Subcutaneous abdominal adipose tissue (tissue), 5 donors: ENCODE data around the gene PLBD2.
A peak's percentile ranks its signal among the peaks of the same experiment; 100 is the strongest.

Experiments used
- H3K27ac ChIP-seq: one replicate; pipeline ENCODE4 v1.7.0; 2013; ENCODE audit warnings: low read depth, mild to moderate bottlenecking, inconsistent platforms, low read length, moderate library complexity
- H3K27me3 ChIP-seq, 5 donors: one replicate each; pipeline ENCODE4 v1.7.0; 2013; ENCODE audit warnings: low read length in 5 of 5, inconsistent platforms in 1 of 5; ENCODE audit not compliant: control insufficient read depth in 5 of 5, insufficient read depth in 4 of 5
- H3K36me3 ChIP-seq, 5 donors: one replicate each; pipeline ENCODE4 v1.7.0; 2013; ENCODE audit warnings: low read length in 5 of 5; ENCODE audit not compliant: control insufficient read depth in 5 of 5, insufficient read depth in 5 of 5
- H3K4me1 ChIP-seq, 5 donors: one replicate each; pipeline ENCODE4 v1.7.0; 2013; ENCODE audit warnings: low read length in 5 of 5, mild to moderate bottlenecking in 3 of 5, moderate library complexity in 1 of 5; ENCODE audit not compliant: control insufficient read depth in 5 of 5, insufficient read depth in 5 of 5
- H3K4me3 ChIP-seq, 5 donors: one replicate each; pipeline ENCODE4 v1.7.0; 2013; ENCODE audit warnings: low read length in 5 of 5, low read depth in 1 of 5
- H3K9ac ChIP-seq, 5 donors: one replicate each; pipeline ENCODE4 v1.7.0; 2013; ENCODE audit warnings: low read length in 5 of 5, mild to moderate bottlenecking in 4 of 5, moderate library complexity in 3 of 5
- H3K9me3 ChIP-seq, 5 donors: one replicate each; pipeline ENCODE4 v1.7.0; 2013; ENCODE audit warnings: low read length in 5 of 5; ENCODE audit not compliant: control insufficient read depth in 5 of 5
- donor health status: healthy.
- donor health status: healthy.
- donor health status: healthy.
- donor health status: healthy.
- donor health status: healthy.

Gene PLBD2

DNA sequence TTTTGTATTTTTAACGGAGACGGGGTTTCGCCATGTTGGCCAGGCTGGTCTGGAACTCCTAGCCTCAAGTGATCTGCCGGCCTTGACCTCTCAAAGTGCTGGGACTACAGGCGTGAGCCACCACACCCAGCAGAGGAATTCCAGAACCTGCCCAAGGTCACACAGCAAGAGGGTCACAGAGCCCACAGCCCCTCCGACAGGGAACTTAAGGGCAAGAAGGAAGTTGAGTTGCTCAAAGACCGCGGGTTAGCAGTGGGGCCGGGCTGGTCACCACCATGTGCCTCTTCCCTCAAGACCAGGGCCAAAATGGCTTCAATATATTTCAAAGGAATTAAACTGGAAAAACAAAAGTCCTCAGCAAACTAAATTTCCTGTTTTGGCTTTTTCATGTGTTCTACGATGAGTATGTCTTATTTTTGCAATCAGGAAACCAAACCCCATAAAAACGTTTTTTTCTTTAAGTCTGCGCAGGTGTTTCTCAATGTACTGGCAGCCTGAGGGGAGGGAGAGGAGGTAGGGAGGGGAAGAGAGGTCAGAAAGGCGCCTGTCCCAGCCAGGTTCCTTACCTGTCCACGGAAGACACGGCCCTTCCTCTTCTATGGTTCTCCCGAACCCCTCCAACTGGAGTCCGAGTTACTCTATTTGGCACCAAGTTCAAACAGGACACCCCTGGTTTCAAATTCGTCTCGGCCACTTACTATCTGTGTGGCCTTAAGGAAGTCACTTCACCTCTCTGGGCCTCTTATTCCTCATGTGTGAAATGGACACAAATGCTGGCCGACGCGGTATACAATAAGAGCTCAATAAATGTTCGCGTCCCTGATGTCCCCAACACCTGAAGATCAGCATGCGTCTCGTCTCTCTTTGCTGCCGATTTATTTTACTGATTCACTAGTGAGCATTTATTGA lies 24.3 kb upstream of the PLBD2 start:
- peak overlapping the region; percentile 84 to 95 (median 87) for H3K4me3 ChIP-seq
- no peaks in the 10 kb centered on the region for H3K27me3 ChIP-seq
- peaks cover 2 to 42% (median 29%) of the 10 kb centered on the region in 5 donors for H3K4me1 ChIP-seq
- H3K9ac ChIP-seq = peak overlapping the region; percentile 84 to 92 (median 84)
- peak overlapping the region; percentile 67 for H3K27ac ChIP-seq
- peaks cover 0 to 36% (median 17%) of the 10 kb centered on the region in 5 donors for H3K36me3 ChIP-seq
- H3K9me3 ChIP-seq = no peaks in the 10 kb centered on the region

DNA sequence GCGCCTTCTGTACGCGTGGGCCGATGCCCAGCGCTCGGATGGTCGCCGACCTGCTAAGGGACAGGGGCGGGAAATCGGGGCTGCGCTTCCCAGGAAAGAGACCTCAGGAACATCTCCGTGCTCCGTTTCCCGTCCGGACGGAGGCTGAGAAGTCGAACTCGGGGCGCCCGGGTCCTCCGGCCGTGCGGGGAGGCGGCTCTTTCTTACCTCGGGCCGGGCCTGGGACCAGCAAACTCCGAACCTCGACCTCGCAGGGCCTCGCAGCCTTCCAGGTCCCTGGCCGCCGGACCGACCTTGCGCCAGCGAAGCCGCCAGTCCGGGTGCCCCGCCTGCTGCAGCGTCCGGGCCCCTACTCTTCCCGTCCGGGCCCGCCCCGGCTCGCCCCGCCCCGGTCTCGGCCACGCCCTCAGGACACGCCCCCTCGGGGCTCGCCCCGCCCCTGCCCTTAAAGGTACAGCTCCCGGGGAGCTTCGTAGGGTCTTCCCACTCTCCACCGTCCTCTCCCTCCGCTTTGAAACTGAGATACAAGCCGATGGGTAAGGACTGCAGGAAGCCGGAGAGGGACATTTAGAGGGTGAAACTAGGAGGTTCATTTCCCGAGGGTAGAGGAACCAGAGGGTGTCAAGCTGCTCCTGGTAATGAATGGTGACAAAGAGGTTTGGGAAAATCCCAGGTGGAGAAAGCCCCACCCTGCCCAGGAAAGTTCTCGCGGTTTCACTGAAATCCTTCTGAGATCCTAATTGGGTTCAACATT lies 23.4 kb upstream of the PLBD2 start, which contains the start of gene SLC8B1:
TSS of gene SLC8B1 (minus strand) at position 324 of the 754 bp plus-strand sequence. CDS start 2,231 bp downstream, outside the sequence.
- H3K27me3 ChIP-seq = no peaks in the 10 kb centered on the region
- H3K4me1 ChIP-seq = peaks cover 2 to 34% (median 26%) of the 10 kb centered on the region in 5 donors
- peak within 1 kb of the TSS; percentile 84 to 92 (median 84) for H3K9ac ChIP-seq
- no peaks in the 10 kb centered on the region for H3K9me3 ChIP-seq
- H3K27ac ChIP-seq = peak within 1 kb of the TSS; percentile 67
- H3K36me3 ChIP-seq = peaks cover 0 to 28% (median 17%) of the 10 kb centered on the region in 5 donors
- peak within 1 kb of the TSS; percentile 84 to 95 (median 87) for H3K4me3 ChIP-seq

DNA sequence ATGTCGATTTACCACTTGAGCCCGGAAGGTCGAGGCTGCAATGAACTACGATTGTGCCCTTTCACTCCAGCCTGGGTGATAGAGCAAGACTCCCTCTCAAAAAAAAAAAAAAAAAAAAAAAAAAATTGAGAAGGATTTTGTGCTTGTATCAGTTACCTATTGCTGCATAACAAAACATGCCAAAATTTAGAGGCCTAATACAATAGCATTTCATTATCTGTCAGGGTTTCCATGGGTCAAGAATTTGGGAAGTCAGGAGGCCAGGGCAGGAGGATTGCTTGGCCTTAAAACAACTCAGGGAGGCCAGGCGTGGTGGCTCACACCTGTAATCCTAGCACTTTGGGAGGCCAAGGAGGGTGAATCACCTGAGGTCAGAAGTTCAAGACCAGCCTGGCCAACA lies 18.8 kb upstream of the PLBD2 start:
- H3K9ac ChIP-seq = no peak overlapping the region

DNA sequence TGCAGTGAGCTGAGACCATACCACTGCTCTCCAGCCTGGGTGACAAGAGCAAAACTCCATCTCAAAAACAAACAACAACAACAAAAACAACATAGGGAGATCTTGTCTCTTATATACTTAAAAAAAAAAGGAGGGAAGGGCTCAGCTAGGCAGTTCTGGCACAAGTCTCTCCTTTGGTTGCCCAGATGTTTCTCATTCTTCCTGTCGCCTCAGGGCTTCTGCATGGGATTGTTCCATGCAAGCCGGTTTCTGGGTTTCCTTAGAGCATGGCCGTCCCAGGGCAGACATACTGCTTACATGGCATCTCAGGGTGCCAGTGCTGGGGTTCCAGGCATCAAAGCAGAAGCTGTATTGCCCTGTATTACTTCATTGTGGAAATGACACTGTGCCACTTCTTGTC lies 18.3 kb upstream of the PLBD2 start:
- no peak overlapping the region for H3K4me3 ChIP-seq
- H3K27me3 ChIP-seq = no peaks in the 10 kb centered on the region
- H3K9me3 ChIP-seq = no peaks in the 10 kb centered on the region
- peaks cover 0 to 9% (median 5%) of the 10 kb centered on the region in 5 donors for H3K4me1 ChIP-seq
- no peak overlapping the region for H3K27ac ChIP-seq
- H3K36me3 ChIP-seq = no peaks in the 10 kb centered on the region
- H3K9ac ChIP-seq = no peak overlapping the region

More for the DNA sequence above, 18.8 kb upstream of the PLBD2 start:
- Histone ChIP-seq H3K4me1 (peaks cover 0 to 13% (median 7%) of the 10 kb centered on the region in 5 donors), H3K36me3 (no peaks in the 10 kb centered on the region), H3K9me3 (no peaks in the 10 kb centered on the region), H3K27me3 (no peaks in the 10 kb centered on the region), H3K4me3 (no peak overlapping the region), H3K27ac (no peak overlapping the region)

DNA sequence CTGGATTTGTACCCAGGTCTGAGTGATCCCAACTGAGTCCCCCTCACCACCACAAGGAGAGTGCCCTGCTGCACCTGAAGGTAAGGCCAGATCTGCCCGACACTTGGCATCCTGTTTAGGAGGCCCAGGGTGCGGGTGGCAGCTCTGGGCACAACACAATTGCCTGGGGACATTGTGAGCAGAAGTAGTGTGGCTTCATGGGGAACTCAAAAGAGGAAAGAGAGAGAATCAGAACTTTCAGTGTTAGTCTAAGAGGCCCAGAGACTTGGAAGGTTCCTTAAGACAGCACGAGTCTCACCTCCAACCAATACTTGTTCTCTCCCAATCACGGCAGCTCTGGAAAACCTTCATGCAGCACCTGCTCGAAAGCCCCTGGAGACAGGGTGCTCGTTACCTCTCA lies 16.9 kb upstream of the PLBD2 start:
- Histone ChIP-seq H3K4me3 (no peak overlapping the region), H3K4me1 (no peaks in the 10 kb centered on the region), H3K27ac (no peak overlapping the region), H3K9ac (no peak overlapping the region), H3K9me3 (no peaks in the 10 kb centered on the region), H3K36me3 (no peaks in the 10 kb centered on the region), H3K27me3 (no peaks in the 10 kb centered on the region)

DNA sequence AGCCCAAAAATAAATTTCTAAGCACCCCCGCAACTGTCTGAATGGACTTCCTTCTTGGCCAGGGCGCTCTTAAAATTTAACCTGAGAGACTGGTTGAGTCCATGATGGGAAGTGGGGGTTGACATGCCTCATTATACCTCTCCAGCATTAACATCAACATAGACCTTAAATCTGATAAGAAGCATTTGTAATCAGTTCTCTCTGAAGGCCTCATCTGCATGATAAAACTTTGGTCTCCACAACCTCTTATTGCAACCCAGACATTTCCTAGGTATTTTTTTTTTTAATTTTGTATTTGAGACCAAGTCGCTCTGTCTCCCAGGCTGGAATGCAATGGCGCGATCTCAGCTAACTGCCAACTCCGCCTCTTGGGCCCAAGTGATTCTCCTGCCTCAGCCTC lies 13.1 kb upstream of the PLBD2 start:
- Histone ChIP-seq H3K27me3 (peaks cover 0 to 7% (median 0%) of the 10 kb centered on the region in 5 donors), H3K36me3 (no peaks in the 10 kb centered on the region), H3K9me3 (no peaks in the 10 kb centered on the region), H3K9ac (no peak overlapping the region), H3K4me1 (no peaks in the 10 kb centered on the region), H3K27ac (no peak overlapping the region), H3K4me3 (no peak overlapping the region)

DNA sequence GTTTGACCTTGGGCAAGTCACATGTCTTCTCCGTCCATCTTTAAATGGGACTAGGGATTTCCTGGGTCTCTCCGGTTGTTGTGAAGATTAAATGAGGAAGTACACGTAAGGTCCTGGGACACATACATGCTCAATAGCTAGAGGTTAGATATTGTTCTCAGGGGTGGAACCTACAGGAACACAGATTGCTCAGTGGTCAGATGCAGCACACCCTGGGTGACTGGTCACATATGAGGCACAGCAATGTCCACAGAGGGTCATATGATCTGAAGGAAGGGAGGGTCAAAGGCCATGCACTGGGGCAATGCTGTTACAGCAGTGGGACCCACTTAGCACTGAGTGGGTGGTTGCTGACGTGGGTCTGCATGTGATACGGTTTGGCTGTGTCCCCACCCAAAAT lies 12.0 kb upstream of the PLBD2 start:
- H3K9ac ChIP-seq = no peak overlapping the region
- no peaks in the 10 kb centered on the region for H3K36me3 ChIP-seq
- H3K27ac ChIP-seq = no peak overlapping the region
- H3K9me3 ChIP-seq = no peaks in the 10 kb centered on the region
- H3K4me3 ChIP-seq = no peak overlapping the region
- peaks cover 0 to 8% (median 0%) of the 10 kb centered on the region in 5 donors for H3K27me3 ChIP-seq
- no peaks in the 10 kb centered on the region for H3K4me1 ChIP-seq

DNA sequence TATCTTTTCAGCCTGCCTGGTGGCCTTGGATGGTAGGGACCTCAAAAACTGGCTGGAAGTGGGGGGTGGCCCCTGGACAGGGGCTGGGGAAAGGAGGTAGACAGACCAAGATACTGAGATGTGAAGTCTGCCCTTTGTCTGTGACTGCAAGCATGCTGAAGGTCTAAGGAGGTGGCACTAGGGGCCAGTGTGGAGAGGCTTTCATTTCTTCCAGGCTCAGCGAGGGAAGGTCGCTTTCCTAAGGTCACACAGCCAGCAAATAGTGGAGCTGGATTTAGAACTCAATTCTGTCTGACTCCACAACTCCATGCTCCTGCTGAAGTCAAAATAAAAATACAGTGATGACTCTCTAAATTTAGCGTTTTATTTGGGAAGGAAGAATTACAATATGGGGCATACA lies 11.3 kb upstream of the PLBD2 start:
- Histone ChIP-seq H3K27ac (no peak overlapping the region), H3K9me3 (no peaks in the 10 kb centered on the region), H3K4me1 (no peaks in the 10 kb centered on the region), H3K36me3 (no peaks in the 10 kb centered on the region), H3K4me3 (no peak overlapping the region), H3K9ac (no peak overlapping the region), H3K27me3 (peaks cover 0 to 8% (median 0%) of the 10 kb centered on the region in 5 donors)

DNA sequence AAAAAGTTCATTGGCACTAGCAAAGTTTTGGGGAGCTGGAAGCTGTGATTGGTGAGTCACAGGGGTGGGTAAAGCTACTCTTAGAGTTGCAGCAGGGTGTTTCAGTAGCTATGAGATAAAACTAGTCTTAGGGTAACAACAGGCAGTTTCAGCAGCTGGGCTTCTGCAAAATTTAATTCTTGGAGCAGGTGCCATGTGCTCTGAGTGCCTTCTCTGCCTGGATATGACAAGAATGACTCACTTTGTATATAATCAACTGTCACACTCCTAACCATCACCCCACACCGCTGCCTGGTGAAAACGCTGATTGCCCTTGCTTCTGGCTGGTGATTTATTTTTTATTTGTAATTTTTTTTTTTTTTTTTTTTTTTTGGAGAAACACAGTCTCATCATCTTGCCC lies 10.5 kb upstream of the PLBD2 start:
- H3K9me3 ChIP-seq = no peaks in the 10 kb centered on the region
- peaks cover 0 to 8% (median 0%) of the 10 kb centered on the region in 5 donors for H3K27me3 ChIP-seq
- no peaks in the 10 kb centered on the region for H3K36me3 ChIP-seq
- no peak overlapping the region for H3K4me3 ChIP-seq
- H3K4me1 ChIP-seq = no peaks in the 10 kb centered on the region
- H3K9ac ChIP-seq = no peak overlapping the region
- no peak overlapping the region for H3K27ac ChIP-seq
